OCI-LY3 (cell line): ENCODE results near the gene EHF.

ENCODE experiments used
- CTCF ChIP-seq: fragments of 200-600, 300-600 bp; sonication (generic); IDR thresholded peaks from 2 replicates; pipeline ENCODE4 v1.5.1; 2014; ENCODE audit warnings: antibody characterized with exemption, low read length, low read depth
- EZH2phosphoT487 ChIP-seq: fragments of 200-600 bp; shearing (Covaris generic); IDR thresholded peaks from 2 replicates; pipeline ENCODE4 v1.6.1; 2018; ENCODE audit warnings: antibody characterized with exemption, mixed run types, low read depth

GRCh38 chr11:34679681-34680080, 58.8 kb downstream of the EHF start:
- TF ChIP-seq CTCF (no peak), EZH2phosphoT487 (no peak)
